Neural cell (in vitro differentiated cells): ENCODE results near the gene RNF217. TPM values are rescaled to one million over a fixed set of nuclear protein-coding genes. Genes with fewer than 3 reads are reported as not detected.

Experiments used
- H2AFZ ChIP-seq: fragments of 200-600, 300-800 bp; sonication (generic), shearing (Covaris generic); 2 replicates; pipeline ENCODE4 v1.6.0; 2014; ENCODE audit warnings: low read depth, mild to moderate bottlenecking, antibody characterized with exemption, low read length, moderate library complexity
- H3F3A ChIP-seq: fragments of 200-600 bp; shearing (Covaris generic); 2 replicates; pipeline ENCODE4 v1.6.1; 2016; ENCODE audit warnings: mild to moderate bottlenecking, moderate library complexity, mixed read lengths, antibody characterized with exemption, low read length; ENCODE audit not compliant: insufficient read depth, poor library complexity, severe bottlenecking
- H3K27ac ChIP-seq: fragments of 200-600, 300-800 bp; sonication (generic), shearing (Covaris generic); 2 replicates; pipeline ENCODE4 v1.5.1; 2014; ENCODE audit warnings: mild to moderate bottlenecking, low read length, moderate library complexity
- H3K27me3 ChIP-seq: fragments of 300-800, 200-600 bp; sonication (generic), shearing (Covaris generic); 2 replicates; pipeline ENCODE4 v1.6.0; 2014; ENCODE audit warnings: mild to moderate bottlenecking, low read depth, low read length, moderate library complexity; ENCODE audit not compliant: insufficient read depth
- H3K36me3 ChIP-seq: fragments of 300-800, 200-600 bp; sonication (generic), shearing (Covaris generic); 2 replicates; pipeline ENCODE4 v1.5.1; 2014; ENCODE audit warnings: mild to moderate bottlenecking, antibody characterized with exemption, low read length, moderate library complexity; ENCODE audit not compliant: insufficient read depth
- H3K4me2 ChIP-seq: fragments of 300-800, 200-600 bp; sonication (generic), shearing (Covaris generic); 2 replicates; pipeline ENCODE4 v1.6.0; 2014; ENCODE audit warnings: mild to moderate bottlenecking, low read length
- H3K4me3 ChIP-seq: fragments of 300-800, 200-600 bp; sonication (generic), shearing (Covaris generic); 2 replicates; pipeline ENCODE4 v1.5.1; 2014; ENCODE audit warnings: mild to moderate bottlenecking, low read length, moderate library complexity
- H3K79me2 ChIP-seq: fragments of 200-600 bp; shearing (Covaris generic); replicated peaks from 2 replicates; pipeline ENCODE4 v1.6.0; 2014; ENCODE audit warnings: mild to moderate bottlenecking, low read length, moderate library complexity; ENCODE audit not compliant: insufficient read depth
- H3K9ac ChIP-seq: fragments of 300-800, 200-600 bp; sonication (generic), shearing (Covaris generic); 2 replicates; pipeline ENCODE4 v1.6.1; 2016; ENCODE audit warnings: mild to moderate bottlenecking, low read length, mixed read lengths
- H3K9me2 ChIP-seq: fragments of 200-600 bp; shearing (Covaris generic); 2 replicates; pipeline ENCODE4 v1.6.1; 2016; ENCODE audit warnings: mild to moderate bottlenecking, low read length, mixed read lengths; ENCODE audit not compliant: insufficient read depth
- H3K9me3 ChIP-seq: fragments of 200-600, 300-800 bp; sonication (generic), shearing (Covaris generic); 2 replicates; pipeline ENCODE4 v1.6.1; 2016; ENCODE audit warnings: mild to moderate bottlenecking, mixed run types, low read length, moderate library complexity, mixed read lengths
- H4K20me1 ChIP-seq: fragments of 200-600 bp; shearing (Covaris generic); 2 replicates; pipeline ENCODE4 v1.6.1; 2016; ENCODE audit warnings: mild to moderate bottlenecking, mixed run types; ENCODE audit not compliant: insufficient read depth
- CTCF ChIP-seq: fragments of 450-650 bp; IDR thresholded peaks from 2 replicates; pipeline ENCODE4 v1.5.1; 2014; ENCODE audit warnings: antibody characterized with exemption, mild to moderate bottlenecking, moderate library complexity; ENCODE audit not compliant: poor library complexity, severe bottlenecking
- EP300 ChIP-seq: fragments of 450-650 bp; conservative IDR thresholded peaks from 2 replicates; pipeline ENCODE4 v1.6.1; 2014; ENCODE audit warnings: antibody characterized with exemption, mild to moderate bottlenecking, moderate library complexity; ENCODE audit not compliant: poor library complexity, severe bottlenecking
- EZH2 ChIP-seq: fragments of 200-600, 300-800 bp; shearing (Covaris generic), sonication (generic); IDR thresholded peaks from 2 replicates; pipeline ENCODE4 v1.6.1; 2014; ENCODE audit warnings: antibody characterized with exemption, low read length, borderline replicate concordance, mild to moderate bottlenecking; ENCODE audit not compliant: insufficient read depth, poor library complexity, severe bottlenecking
- MXI1 ChIP-seq: fragments of 450-650 bp; conservative IDR thresholded peaks from 2 replicates; pipeline ENCODE4 v1.6.1; 2014; ENCODE audit warnings: antibody characterized with exemption, mild to moderate bottlenecking; ENCODE audit not compliant: poor library complexity, severe bottlenecking
- POLR2AphosphoS5 ChIP-seq: IDR thresholded peaks from 2 replicates; pipeline ENCODE4 v1.6.1; 2012
- RAD21 ChIP-seq: fragments of 450-650 bp; conservative IDR thresholded peaks from 2 replicates; pipeline ENCODE4 v1.6.1; 2014; ENCODE audit warnings: antibody characterized with exemption, mild to moderate bottlenecking, moderate library complexity
- REST ChIP-seq: IDR thresholded peaks from 2 replicates; pipeline ENCODE4 v1.6.1; 2012; ENCODE audit warnings: borderline replicate concordance
- SMC3 ChIP-seq: fragments of 450-650 bp; conservative IDR thresholded peaks from 2 replicates; pipeline ENCODE4 v1.6.1; 2014; ENCODE audit warnings: antibody characterized with exemption, mild to moderate bottlenecking, moderate library complexity; ENCODE audit not compliant: poor library complexity
- TAF1 ChIP-seq: IDR thresholded peaks from 2 replicates; pipeline ENCODE4 v1.6.1; 2012; ENCODE audit warnings: low read depth
- polyA plus RNA-seq: library from polyadenylated mRNA; depleted of rRNA; stranded (reverse); fragments of >200 nt; gene quantifications from 2 replicates; pipeline ENCODE4 v1.2.3, GENCODE V29; 2014

The RNF217 gene
- polyA plus RNA-seq, 1 donor from 2014 or later: 10.2 TPM

GRCh38 chr6:125037827-125038226 lies 75.6 kb downstream of the RNF217 start:
- no peaks in the 10 kb centered on the region for H3K27me3 ChIP-seq
- H3F3A ChIP-seq: no peaks in the 10 kb centered on the region
- H3K9me2 ChIP-seq: no peaks in the 10 kb centered on the region
- H4K20me1 ChIP-seq: no peaks in the 10 kb centered on the region
- H3K4me3 ChIP-seq: no peak overlapping the region
- H3K9me3 ChIP-seq: no peaks in the 10 kb centered on the region
- TF ChIP-seq CTCF: no peak
- H3K4me2 ChIP-seq: no peak overlapping the region
- no peak overlapping the region for H3K27ac ChIP-seq
- no peaks in the 10 kb centered on the region for H3K79me2 ChIP-seq
- H2AFZ ChIP-seq: no peak overlapping the region
- no peak overlapping the region for H3K9ac ChIP-seq
- no peaks in the 10 kb centered on the region for H3K36me3 ChIP-seq

GRCh38 chr6:125038925-125039324 lies 76.7 kb downstream of the RNF217 start:
- H3F3A ChIP-seq: no peaks in the 10 kb centered on the region
- no peaks in the 10 kb centered on the region for H4K20me1 ChIP-seq
- TF ChIP-seq CTCF (no peak), TAF1 (no peak), RAD21 (no peak), REST (no peak), SMC3 (no peak), EP300 (no peak), MXI1 (no peak), POLR2AphosphoS5 (no peak), EZH2 (no peak)
- no peaks in the 10 kb centered on the region for H3K79me2 ChIP-seq
- no peak overlapping the region for H3K27ac ChIP-seq
- H2AFZ ChIP-seq: no peak overlapping the region
- no peaks in the 10 kb centered on the region for H3K9me3 ChIP-seq
- H3K36me3 ChIP-seq: no peaks in the 10 kb centered on the region
- no peak overlapping the region for H3K4me3 ChIP-seq
- no peaks in the 10 kb centered on the region for H3K9me2 ChIP-seq
- H3K27me3 ChIP-seq: no peaks in the 10 kb centered on the region
- H3K4me2 ChIP-seq: no peak overlapping the region
- H3K9ac ChIP-seq: no peak overlapping the region
